HepG2 (cell line): ENCODE results near the gene KL. TPM values are rescaled to one million over a fixed set of nuclear protein-coding genes. Genes with fewer than 3 reads are reported as not detected.

Experiments
- ATAC-seq: fragments of 200-7000 bp; cut with Tn5 transposase; 3 replicates; pipeline ENCODE4 v1.9.1; 2020; ENCODE audit warnings: mild to moderate bottlenecking, moderate library complexity
- BruUV-seq: library from RNA; stranded (reverse); fragments of 400-500 nt; replicated peaks from 2 replicates; lab custom pipeline; 2021; lab: Mats Ljungman, UMichigan
- CTCF ChIA-PET: fragments of 300-600 bp; formaldehyde crosslinking; extraction: SDS; loops from one replicate; lab custom pipeline; 2021; ENCODE audit warnings: low total read pairs, inconsistent platforms, low intra/inter-chr PET ratio; lab: Yijun Ruan, JAX
- POLR2A ChIA-PET: fragments of 350-600 bp; sonication (Branson Sonifier 250); formaldehyde crosslinking; loops from one replicate; lab custom pipeline; 2020; ENCODE audit warnings: antibody characterized with exemption, inconsistent platforms; lab: Yijun Ruan, JAX
- DNase-seq: peaks from one replicate; pipeline ENCODE4 v3.0.0-alpha.2; 2015; ENCODE audit warnings: low spot score
- FAIRE-seq: peaks from 3 replicates; lab custom pipeline; 2011; peaks lifted over from hg19 to GRCh38; lab: Jason Lieb, UNC
- H2AFZ ChIP-seq: one replicate; pipeline ENCODE4 v1.6.1; 2011; ENCODE audit warnings: low read length, inconsistent platforms
- H3K27ac ChIP-seq: fragments of 300-600 bp; 3 replicates; pipeline ENCODE4 v1.8.0; 2011; ENCODE audit warnings: mixed run types, mild to moderate bottlenecking, mixed read lengths, low read length, inconsistent platforms; ENCODE audit not compliant: insufficient read depth; ENCODE audit errors: extremely low read length
- H3K27me3 ChIP-seq, 2 experiments: fragments of 200-600 bp in 1 of 2; 2 replicates in 1 of 2; 3 replicates in 1 of 2; pipeline versions ENCODE4 v1.6.0 to v1.8.0; 2011; ENCODE audit warnings: low read length in 2 of 2, mild to moderate bottlenecking in 2 of 2, moderate library complexity in 2 of 2, inconsistent platforms in 1 of 2; ENCODE audit not compliant: insufficient read depth in 2 of 2, control insufficient read depth in 1 of 2
- H3K36me3 ChIP-seq, 2 experiments: fragments of 200-600 bp in 1 of 2; replicated peaks in 1 of 2; 2 replicates in 1 of 2; 3 replicates in 1 of 2; pipeline versions ENCODE4 v1.5.1 to v1.8.0; 2011; ENCODE audit warnings: low read length in 2 of 2, inconsistent platforms in 1 of 2; ENCODE audit not compliant: insufficient read depth in 2 of 2, control insufficient read depth in 1 of 2
- H3K4me1 ChIP-seq: 2 replicates; pipeline ENCODE4 v1.5.1; 2012; ENCODE audit warnings: low read length, inconsistent platforms; ENCODE audit not compliant: insufficient read depth
- H3K4me2 ChIP-seq: 2 replicates; pipeline ENCODE4 v1.6.0; 2011; ENCODE audit warnings: low read depth, low read length, inconsistent platforms
- H3K4me3 ChIP-seq, 3 experiments: fragments of 200-600 bp in 1 of 3; sonication (generic), shearing (Covaris generic) in 1 of 3; replicated peaks in 1 of 3; 2 replicates each; pipeline ENCODE4 v1.5.1; 2011 to 2016; ENCODE audit warnings: low read length in 3 of 3, inconsistent platforms in 2 of 3, low read depth in 2 of 3, mild to moderate bottlenecking in 2 of 3, control low read depth in 1 of 3, mixed read lengths in 1 of 3; ENCODE audit not compliant: insufficient read depth in 1 of 3
- H3K79me2 ChIP-seq: one replicate; pipeline ENCODE4 v1.6.1; 2011; ENCODE audit warnings: low read length, inconsistent platforms; ENCODE audit not compliant: insufficient read depth
- H3K9ac ChIP-seq: 2 replicates; pipeline ENCODE4 v1.6.0; 2011; ENCODE audit warnings: mild to moderate bottlenecking, low read depth, low read length, inconsistent platforms; ENCODE audit not compliant: insufficient read depth
- H3K9me3 ChIP-seq: 2 replicates; pipeline ENCODE4 v1.5.1; 2012; ENCODE audit warnings: mild to moderate bottlenecking, low read length
- H4K20me1 ChIP-seq: 2 replicates; pipeline ENCODE4 v1.6.0; 2011; ENCODE audit warnings: inconsistent platforms, mild to moderate bottlenecking, low read length, moderate library complexity; ENCODE audit not compliant: insufficient read depth
- KDM6A ChIP-seq: IDR thresholded peaks from 2 replicates; pipeline ENCODE4 v1.6.1; 2016; ENCODE audit warnings: low read depth
- MBD4 ChIP-seq: IDR thresholded peaks from 2 replicates; pipeline ENCODE4 v1.6.1; 2012; ENCODE audit warnings: low read length, inconsistent platforms, borderline replicate concordance
- SMARCC2 ChIP-seq: fragments of 450-650 bp; IDR thresholded peaks from 2 replicates; pipeline ENCODE4 v1.6.1; 2017; ENCODE audit warnings: antibody characterized with exemption, mild to moderate bottlenecking
- TP53 ChIP-seq: sonication (generic); formaldehyde crosslinking; conservative IDR thresholded peaks from 2 replicates; pipeline ENCODE4 v1.4.0; 2020; ENCODE audit warnings: missing genetic modification reagents
- ZFP36 ChIP-seq: fragments of 150-350 bp; IDR thresholded peaks from 2 replicates; pipeline ENCODE4 v1.6.1; 2018; ENCODE audit warnings: borderline replicate concordance, low read length, low read depth; ENCODE audit not compliant: partially characterized antibody
- ZNF670 ChIP-seq: sonication (generic); formaldehyde crosslinking; IDR thresholded peaks from 2 replicates; pipeline ENCODE4 v1.8.0; 2022; ENCODE audit warnings: mild to moderate bottlenecking, missing genetic modification reagents, borderline replicate concordance
- ZNF788 ChIP-seq: sonication (generic); formaldehyde crosslinking; IDR thresholded peaks from 2 replicates; pipeline ENCODE4 v1.5.0; 2020; ENCODE audit warnings: mild to moderate bottlenecking, missing genetic modification reagents, borderline replicate concordance
- WGBS: methylation state at CpG from one replicate; pipeline ENCODE4 v1.1.6; 2017; ENCODE audit warnings: low lambda C conversion rate; 5-methylcytosine and 5-hydroxymethylcytosine counted together
- in situ Hi-C: cut with HindIII; loops from 2 replicates; pipeline ENCODE4 v1.10.0; 2017; ENCODE audit warnings: low pct_unique_long_range_greater_than_20kb; ENCODE audit not compliant: extremely low pct_ligation_motif_present
- intact Hi-C: fragments of 100-400 bp; cut with micrococcal nuclease; formaldehyde crosslinking; loops from one replicate; pipeline ENCODE4 v1.10.0; 2022; ENCODE audit not compliant: unreplicated experiment
- polyA plus RNA-seq, 8 experiments: library from polyadenylated mRNA; depleted of rRNA in 3 of 8; stranded (reverse) in 7 of 8; unstranded in 1 of 8; fragments of >200 nt; fragmentation: Illumina TruSeq in 4 of 8; extraction: Trizol in 4 of 8; gene quantifications; 2 replicates each; pipeline versions ENCODE4 v1.2.1 to v1.2.3, GENCODE V29; 2011 to 2016; ENCODE audit warnings: low read depth in 4 of 8, missing spikeins in 1 of 8, mixed read lengths in 1 of 8; ENCODE audit not compliant: insufficient read depth in 1 of 8
- total RNA-seq, 5 experiments: library from RNA; depleted of rRNA; stranded (reverse); fragments of >200 nt; fragmentation: Illumina TruSeq; extraction: Trizol; gene quantifications; 2 replicates each; pipeline ENCODE4 v1.2.3, GENCODE V29; 2016; ENCODE audit warnings: low read depth in 1 of 5
- TF ChIP-seq, protein P1 (sequence below): sonication (generic); formaldehyde crosslinking; IDR thresholded peaks from 2 replicates; pipeline ENCODE4 v1.4.0; 2020; ENCODE audit warnings: missing genetic modification reagents, borderline replicate concordance
- TF ChIP-seq, protein P2 (sequence below): sonication (generic); formaldehyde crosslinking; IDR thresholded peaks from 2 replicates; pipeline ENCODE4 v1.4.0; 2020; ENCODE audit warnings: low read depth, mild to moderate bottlenecking, missing genetic modification reagents

KL gene
- total and polyA plus RNA-seq, 2 of the 13 experiments (the other 11 are each of a cell fraction or from before 2014, with no cell fraction given), result not detected

DNA sequence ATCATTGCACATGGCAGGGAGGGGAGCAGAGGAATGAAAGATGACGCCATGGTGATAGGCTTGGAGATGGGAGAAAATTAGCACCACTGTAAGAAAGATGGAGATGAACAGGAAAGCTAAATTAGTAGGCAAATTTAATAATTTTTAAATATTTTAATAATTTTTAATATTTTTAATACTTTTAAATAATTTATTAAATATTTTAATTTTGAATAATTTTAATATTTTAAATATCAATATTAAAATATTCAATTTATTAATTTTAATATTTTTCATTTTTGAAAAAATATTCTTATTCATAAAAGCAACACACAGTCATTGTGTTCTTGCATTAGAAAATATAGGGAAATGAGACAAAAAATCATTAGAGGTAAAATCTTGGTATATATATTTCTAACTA is 15.9 kb upstream of the KL start:
- Histone ChIP-seq H3K79me2 (no peaks in the 10 kb centered on the region), H3K36me3 (no peaks in the 10 kb centered on the region), H3K4me2 (no peak overlapping the region), H3K9me3 (no peaks in the 10 kb centered on the region), H3K4me3 (no peak overlapping the region), H3K27me3 (peaks cover 0 to 5% of the 10 kb centered on the region in 2 experiments; a peak in 1 of 5 replicates), H2AFZ (no peak overlapping the region), H3K4me1 (no peaks in the 10 kb centered on the region), H3K9ac (no peak overlapping the region), H4K20me1 (no peaks in the 10 kb centered on the region), H3K27ac (no peak overlapping the region)
- in situ Hi-C loops (no loop called here), intact Hi-C loops (no loop called here)
- 89% methylated on average over 1 of the region's 1 CpG for WGBS
- TF ChIP-seq KDM6A (CRISPR knock-in tag) (no peak), ZNF670 (no peak), ZNF788 (CRISPR knock-in tag) (no peak), SMARCC2 (no peak), MBD4 (no peak), TP53 (no peak), ZFP36 (no peak)
- TF ChIP-seq, protein P1, sequence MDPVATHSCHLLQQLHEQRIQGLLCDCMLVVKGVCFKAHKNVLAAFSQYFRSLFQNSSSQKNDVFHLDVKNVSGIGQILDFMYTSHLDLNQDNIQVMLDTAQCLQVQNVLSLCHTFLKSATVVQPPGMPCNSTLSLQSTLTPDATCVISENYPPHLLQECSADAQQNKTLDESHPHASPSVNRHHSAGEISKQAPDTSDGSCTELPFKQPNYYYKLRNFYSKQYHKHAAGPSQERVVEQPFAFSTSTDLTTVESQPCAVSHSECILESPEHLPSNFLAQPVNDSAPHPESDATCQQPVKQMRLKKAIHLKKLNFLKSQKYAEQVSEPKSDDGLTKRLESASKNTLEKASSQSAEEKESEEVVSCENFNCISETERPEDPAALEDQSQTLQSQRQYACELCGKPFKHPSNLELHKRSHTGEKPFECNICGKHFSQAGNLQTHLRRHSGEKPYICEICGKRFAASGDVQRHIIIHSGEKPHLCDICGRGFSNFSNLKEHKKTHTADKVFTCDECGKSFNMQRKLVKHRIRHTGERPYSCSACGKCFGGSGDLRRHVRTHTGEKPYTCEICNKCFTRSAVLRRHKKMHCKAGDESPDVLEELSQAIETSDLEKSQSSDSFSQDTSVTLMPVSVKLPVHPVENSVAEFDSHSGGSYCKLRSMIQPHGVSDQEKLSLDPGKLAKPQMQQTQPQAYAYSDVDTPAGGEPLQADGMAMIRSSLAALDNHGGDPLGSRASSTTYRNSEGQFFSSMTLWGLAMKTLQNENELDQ (CRISPR knock-in tag), result no peak
- TF ChIP-seq, protein P2, sequence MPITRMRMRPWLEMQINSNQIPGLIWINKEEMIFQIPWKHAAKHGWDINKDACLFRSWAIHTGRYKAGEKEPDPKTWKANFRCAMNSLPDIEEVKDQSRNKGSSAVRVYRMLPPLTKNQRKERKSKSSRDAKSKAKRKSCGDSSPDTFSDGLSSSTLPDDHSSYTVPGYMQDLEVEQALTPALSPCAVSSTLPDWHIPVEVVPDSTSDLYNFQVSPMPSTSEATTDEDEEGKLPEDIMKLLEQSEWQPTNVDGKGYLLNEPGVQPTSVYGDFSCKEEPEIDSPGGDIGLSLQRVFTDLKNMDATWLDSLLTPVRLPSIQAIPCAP (CRISPR knock-in tag), result no peak
- no TSS peak for BruUV-seq
- ATAC-seq (no peak), FAIRE-seq (no peak), DNase-seq (no peak)
- ChIA-PET CTCF (no interaction called here), POLR2A (no interaction called here)
